GM19463 (cell line): ENCODE data around the gene XRCC2.
"Not testable (repeated sequence)": the region's sequence is repeated elsewhere in the genome, so short reads cannot be mapped to it uniquely, and the experiment has no call there.

Experiments
- ATAC-seq: cut with Tn5 transposase; IDR thresholded peaks from one replicate; pipeline ENCODE4 v1.9.1; 2021; ENCODE audit warnings: mild to moderate bottlenecking, moderate library complexity; ENCODE audit not compliant: unreplicated experiment

XRCC2 gene

GRCh38 chr7:152675759-152676636 lies at the start of gene XRCC2:
XRCC2 (minus strand) TSS chr7:152676141; CDS start chr7:152676079, 62 bp downstream.
- ATAC-seq = peak; percentile 92

- no peak for ATAC-seq
Measured at GRCh38 chr7:152723364-152723763, 47.4 kb upstream of the XRCC2 start.

- ATAC-seq = not testable (repeated sequence)
Measured at GRCh38 chr7:152712412-152713042, 36.6 kb upstream of the XRCC2 start.

GRCh38 chr7:152711444-152711944 lies 35.6 kb upstream of the XRCC2 start:
- no peak for ATAC-seq

- no peak for ATAC-seq
Measured at GRCh38 chr7:152710153-152710442, 34.2 kb upstream of the XRCC2 start.

- ATAC-seq = no peak
Measured at GRCh38 chr7:152709287-152710152, 33.6 kb upstream of the XRCC2 start.

- ATAC-seq = no peak
Measured at GRCh38 chr7:152704796-152705384, 28.9 kb upstream of the XRCC2 start.

GRCh38 chr7:152699079-152699478 lies 23.1 kb upstream of the XRCC2 start:
- no peak for ATAC-seq

GRCh38 chr7:152697268-152697974 lies 21.5 kb upstream of the XRCC2 start:
- not testable (repeated sequence) for ATAC-seq

GRCh38 chr7:152692196-152692595 lies 16.3 kb upstream of the XRCC2 start:
- not testable (repeated sequence) for ATAC-seq

- ATAC-seq = no peak
Measured at GRCh38 chr7:152683297-152683696, 7.4 kb upstream of the XRCC2 start.

- no peak for ATAC-seq
Measured at GRCh38 chr7:152677808-152678670, 2.1 kb upstream of the XRCC2 start.

GRCh38 chr7:152674860-152675758 lies 832 bp downstream of the XRCC2 start:
- peak; percentile 12 for ATAC-seq

GRCh38 chr7:152673897-152674296 lies 2.0 kb downstream of the XRCC2 start:
- no peak for ATAC-seq

- no peak for ATAC-seq
Measured at GRCh38 chr7:152672626-152673025, 3.3 kb downstream of the XRCC2 start.

GRCh38 chr7:152669758-152670157 lies 6.2 kb downstream of the XRCC2 start:
- no peak for ATAC-seq

GRCh38 chr7:152668975-152669374 lies 7.0 kb downstream of the XRCC2 start:
- no peak for ATAC-seq

- ATAC-seq = peak; percentile 67
Measured at GRCh38 chr7:152667958-152668357, 8.0 kb downstream of the XRCC2 start.
